Measurements from ENCODE around the gene CORO1C. TPM values are rescaled to one million over a fixed set of nuclear protein-coding genes. Genes with fewer than 3 reads are reported as not detected.

Gene CORO1C
- total and polyA plus RNA-seq, 9 of the 15 experiments (the other 6 are each of a cell fraction or from before 2014, with no cell fraction given), result 55.2 to 280 (median 150) TPM

- TF ChIP-seq NR2C1 (IDR thresholded peaks at IDR 0.05) (no peak), NR2C1 (tag; IDR thresholded peaks at IDR 0.05) (no peak), BCOR (IDR thresholded peaks at IDR 0.05) (peak; percentile 79; the same call in 1 of the 2 replicates), IRF1 (CRISPR knock-in tag; IDR thresholded peaks at IDR 0.05; ENCODE audit: borderline replicate concordance) (no peak), CBFA2T3 (IDR thresholded peaks at IDR 0.05) (no peak), ZKSCAN8 (CRISPR knock-in tag; IDR thresholded peaks at IDR 0.05) (no peak), ATF3 (IDR thresholded peaks at IDR 0.05) (no peak), ATF3 (CRISPR knock-in tag; conservative IDR thresholded peaks at IDR 0.05) (no peak), ATF4 (CRISPR knock-in tag; IDR thresholded peaks at IDR 0.05) (no peak), KDM1A (IDR thresholded peaks at IDR 0.05) (peak; percentile 33 to 50; a peak in 2 of 4 replicates), SAFB (IDR thresholded peaks at IDR 0.05; ENCODE audit: borderline replicate concordance, low read depth, low read length) (no peak), MECOM (CRISPR knock-in tag; IDR thresholded peaks at IDR 0.05) (no peak), ZBTB33 (CRISPR knock-in tag; IDR thresholded peaks at IDR 0.05) (no peak), POLR2AphosphoS2 (IDR thresholded peaks at IDR 0.05; ENCODE audit: low read length) (no peak), CTCFL (IDR thresholded peaks at IDR 0.05; ENCODE audit: borderline replicate concordance, insufficient read depth, low read depth, low read length, poor library complexity, severe bottlenecking) (no peak), RHOXF2B (CRISPR knock-in tag; conservative IDR thresholded peaks at IDR 0.05) (no peak), C11orf30 (IDR thresholded peaks at IDR 0.05; ENCODE audit: low read depth) (no peak), ZNF609 (CRISPR knock-in tag; IDR thresholded peaks at IDR 0.05; ENCODE audit: borderline replicate concordance) (no peak), ZNF23 (CRISPR knock-in tag; IDR thresholded peaks at IDR 0.05) (no peak)
These were observed 25.1 kb upstream of the CORO1C start (continued) for GRCh38 chr12:108756421-108756820.
